Neuronal stem cell (in vitro differentiated cells): Measurements from ENCODE around the gene DSC3.
"Not testable (repeated sequence)": the region's sequence is repeated elsewhere in the genome, so short reads cannot be mapped to it uniquely, and the experiment has no call there.

Experiments used
- DNase-seq: peaks from one replicate; pipeline ENCODE4 v3.0.0-alpha.2; 2013; ENCODE audit warnings: low spot score
- H2AFZ ChIP-seq: one replicate; pipeline ENCODE4 v1.6.1; 2013; ENCODE audit warnings: mild to moderate bottlenecking, low read length, inconsistent platforms
- H2AK5ac ChIP-seq: 2 replicates; pipeline ENCODE4 v1.6.1; 2013; ENCODE audit warnings: low read depth, mild to moderate bottlenecking, inconsistent platforms, low read length, moderate library complexity, mixed read lengths
- H2BK120ac ChIP-seq: 2 replicates; pipeline ENCODE4 v1.6.1; 2013; ENCODE audit warnings: low read depth, mild to moderate bottlenecking, inconsistent platforms, low read length, moderate library complexity, mixed read lengths
- H2BK12ac ChIP-seq: one replicate; pipeline ENCODE4 v1.6.1; 2013; ENCODE audit warnings: low read length, inconsistent platforms
- H2BK15ac ChIP-seq: 2 replicates; pipeline ENCODE4 v1.6.1; 2013; ENCODE audit warnings: mild to moderate bottlenecking, low read length, inconsistent platforms, mixed read lengths
- H2BK5ac ChIP-seq: one replicate; pipeline ENCODE4 v1.6.1; 2013; ENCODE audit warnings: inconsistent platforms, mild to moderate bottlenecking, low read length, moderate library complexity
- H3K14ac ChIP-seq: one replicate; pipeline ENCODE4 v1.6.1; 2013; ENCODE audit warnings: low read length, inconsistent platforms
- H3K18ac ChIP-seq: 2 replicates; pipeline ENCODE4 v1.6.1; 2013; ENCODE audit warnings: low read length, inconsistent platforms
- H3K23ac ChIP-seq: 2 replicates; pipeline ENCODE4 v1.6.1; 2013; ENCODE audit warnings: low read depth, mild to moderate bottlenecking, mixed read lengths, low read length, inconsistent platforms; ENCODE audit not compliant: poor library complexity
- H3K27ac ChIP-seq: replicated peaks from 3 replicates; pipeline ENCODE4 v1.5.1; 2013; ENCODE audit warnings: low read length, inconsistent platforms
- H3K27me3 ChIP-seq, 3 experiments: 2 replicates each; pipeline ENCODE4 v1.6.1; 2013; ENCODE audit warnings: low read length in 3 of 3, mild to moderate bottlenecking in 2 of 3, inconsistent platforms in 1 of 3, low read depth in 1 of 3, mixed read lengths in 1 of 3, moderate library complexity in 1 of 3; ENCODE audit not compliant: control insufficient read depth in 3 of 3, insufficient read depth in 3 of 3
- H3K36me3 ChIP-seq, 2 donors: replicated peaks in 1 of 2; 2 replicates each; pipeline ENCODE4 v1.6.1; 2013; ENCODE audit warnings: low read length in 2 of 2; ENCODE audit not compliant: control insufficient read depth in 2 of 2, insufficient read depth in 2 of 2
- H3K4ac ChIP-seq: 2 replicates; pipeline ENCODE4 v1.6.1; 2013; ENCODE audit warnings: inconsistent platforms, mild to moderate bottlenecking, low read length, moderate library complexity
- H3K4me1 ChIP-seq, 2 donors: 1 replicate in 1 of 2; 2 replicates in 1 of 2; pipeline ENCODE4 v1.6.1; 2013; ENCODE audit warnings: low read length in 2 of 2, low read depth in 1 of 2; ENCODE audit not compliant: control insufficient read depth in 2 of 2, insufficient read depth in 1 of 2
- H3K4me2 ChIP-seq: one replicate; pipeline ENCODE4 v1.6.1; 2013; ENCODE audit warnings: mild to moderate bottlenecking, low read length, inconsistent platforms; ENCODE audit not compliant: insufficient read depth, poor library complexity, severe bottlenecking
- H3K4me3 ChIP-seq, 2 donors: 2 replicates each; pipeline ENCODE4 v1.5.1; 2013; ENCODE audit warnings: low read length in 2 of 2, mild to moderate bottlenecking in 2 of 2, inconsistent platforms in 1 of 2, moderate library complexity in 1 of 2
- H3K79me1 ChIP-seq: one replicate; pipeline ENCODE4 v1.6.1; 2013; ENCODE audit warnings: low read depth, mild to moderate bottlenecking, inconsistent platforms, low read length, moderate library complexity
- H3K9ac ChIP-seq: one replicate; pipeline ENCODE4 v1.6.1; 2013; ENCODE audit warnings: mild to moderate bottlenecking, low read depth, low read length, inconsistent platforms; ENCODE audit not compliant: poor library complexity
- H3K9me3 ChIP-seq, 2 donors: replicated peaks in 1 of 2; 2 replicates each; pipeline versions ENCODE3 to v1.6.1; 2013; ENCODE audit warnings: low read length in 2 of 2, mild to moderate bottlenecking in 2 of 2, inconsistent platforms in 1 of 2, low read depth in 1 of 2, mixed read lengths in 1 of 2, moderate library complexity in 1 of 2; ENCODE audit not compliant: control insufficient read depth in 2 of 2, insufficient read depth in 1 of 2
- H4K8ac ChIP-seq: one replicate; pipeline ENCODE4 v1.6.1; 2013; ENCODE audit warnings: low read depth, mild to moderate bottlenecking, inconsistent platforms, low read length, moderate library complexity
- H4K91ac ChIP-seq: one replicate; pipeline ENCODE4 v1.6.1; 2013; ENCODE audit warnings: low read length, low read depth, mild to moderate bottlenecking, inconsistent platforms; ENCODE audit not compliant: poor library complexity
- WGBS, 2 donors: extraction: QIAGEN DNeasy Blood & Tissue Kit; methylation state at CpG; one replicate each; pipeline ENCODE4 v1.1.7; 2013; ENCODE audit warnings: missing lambda C conversion rate in 2 of 2, mixed read lengths in 1 of 2; ENCODE audit not compliant: insufficient read length in 2 of 2, insufficient replicate concordance in 1 of 2; ENCODE audit errors: extremely low coverage in 2 of 2; 5-methylcytosine and 5-hydroxymethylcytosine counted together

DSC3 gene

GRCh38 chr18:31030574-31031278, 11.8 kb downstream of the DSC3 start:
- Histone ChIP-seq H3K4me3 (no peak overlapping the region), H4K8ac (no peak overlapping the region)

GRCh38 chr18:31015715-31016434, 26.7 kb downstream of the DSC3 start:
- WGBS, 2 donors: no CpG with 5 or more reads among the region's 3 CpGs
- no peak overlapping the region for H3K4ac ChIP-seq
- H3K9me3 ChIP-seq: no peaks in the 10 kb centered on the region
- H3K27ac ChIP-seq: no peak overlapping the region
- no peak overlapping the region for H2BK15ac ChIP-seq
- no peak overlapping the region for H2BK120ac ChIP-seq
- no peaks in the 10 kb centered on the region for H3K36me3 ChIP-seq
- no peak overlapping the region for H3K18ac ChIP-seq
- no peaks in the 10 kb centered on the region for H3K79me1 ChIP-seq
- no peak overlapping the region for H3K4me3 ChIP-seq
- no peak for DNase-seq
- H3K4me2 ChIP-seq: no peak overlapping the region
- H2AFZ ChIP-seq: no peak overlapping the region
- H3K4me1 ChIP-seq: no peaks in the 10 kb centered on the region
- no peak overlapping the region for H2AK5ac ChIP-seq
- H3K27me3 ChIP-seq: no peaks in the 10 kb centered on the region
- H2BK12ac ChIP-seq: no peak overlapping the region
- no peak overlapping the region for H2BK5ac ChIP-seq
- H3K23ac ChIP-seq: no peak overlapping the region
- H4K91ac ChIP-seq: no peak overlapping the region
- H3K9ac ChIP-seq: no peak overlapping the region
- H3K14ac ChIP-seq: no peak overlapping the region
- no peak overlapping the region for H4K8ac ChIP-seq

More at GRCh38 chr18:31030574-31031278, 11.8 kb downstream of the DSC3 start:
- H3K27ac ChIP-seq: no peak overlapping the region
- no peaks in the 10 kb centered on the region for H3K79me1 ChIP-seq
- H2AK5ac ChIP-seq: no peak overlapping the region
- no peak overlapping the region for H3K23ac ChIP-seq
- H3K9ac ChIP-seq: no peak overlapping the region
- no peaks in the 10 kb centered on the region for H3K36me3 ChIP-seq
- no peak overlapping the region for H3K14ac ChIP-seq
- H3K18ac ChIP-seq: no peak overlapping the region
- H3K4me1 ChIP-seq: no peaks in the 10 kb centered on the region
- no peak overlapping the region for H2BK15ac ChIP-seq
- H2BK5ac ChIP-seq: no peak overlapping the region
- no peak overlapping the region for H4K91ac ChIP-seq
- no peak overlapping the region for H3K4ac ChIP-seq
- no peak overlapping the region for H3K4me2 ChIP-seq
- no peak overlapping the region for H2BK12ac ChIP-seq
- H3K27me3 ChIP-seq: peaks cover 0 to 18% (median 0%) of the 10 kb centered on the region in 3 experiments
- no peak overlapping the region for H2BK120ac ChIP-seq
- no peak overlapping the region for H2AFZ ChIP-seq
- DNase-seq: no peak
- H3K9me3 ChIP-seq: no peaks in the 10 kb centered on the region
- WGBS, 2 donors: 100% methylated on average over 1 of the region's 4 CpGs; no CpG with 5 or more reads in 1 of the 2 donors

- not testable (repeated sequence) for H2BK5ac ChIP-seq, H4K8ac ChIP-seq, H2BK15ac ChIP-seq, H3K14ac ChIP-seq, H3K27me3 ChIP-seq, H3K4me1 ChIP-seq, H2AFZ ChIP-seq, H3K23ac ChIP-seq, H3K9me3 ChIP-seq, H3K18ac ChIP-seq, H3K4ac ChIP-seq, H4K91ac ChIP-seq, H2BK120ac ChIP-seq, H3K27ac ChIP-seq, H3K36me3 ChIP-seq, H3K4me2 ChIP-seq, DNase-seq, H2AK5ac ChIP-seq, H3K4me3 ChIP-seq, H3K79me1 ChIP-seq, H3K9ac ChIP-seq, H2BK12ac ChIP-seq
- WGBS, 2 donors: no CpG with 5 or more reads among the region's 7 CpGs
These were observed 31.1 kb downstream of the DSC3 start for GRCh38 chr18:31011455-31011854.

GRCh38 chr18:31010601-31011000, 31.9 kb downstream of the DSC3 start:
- Histone ChIP-seq H3K23ac (no peak overlapping the region), H3K14ac (no peak overlapping the region), H2BK12ac (no peak overlapping the region), H3K79me1 (no peaks in the 10 kb centered on the region), H4K91ac (no peak overlapping the region), H2BK120ac (no peak overlapping the region), H3K9ac (no peak overlapping the region), H2BK15ac (no peak overlapping the region), H2BK5ac (no peak overlapping the region), H3K18ac (no peak overlapping the region), H2AFZ (no peak overlapping the region), H3K4me2 (no peak overlapping the region), H3K36me3 (no peaks in the 10 kb centered on the region), H4K8ac (no peak overlapping the region), H3K27me3 (no peaks in the 10 kb centered on the region), H3K4ac (no peak overlapping the region), H3K27ac (no peak overlapping the region), H3K4me3 (no peak overlapping the region), H3K9me3 (no peaks in the 10 kb centered on the region), H2AK5ac (no peak overlapping the region), H3K4me1 (no peaks in the 10 kb centered on the region)
- DNase-seq: no peak
- WGBS, 2 donors: no CpG with 5 or more reads among the region's 4 CpGs
